ENCODE results near the gene CDK5R2. TPM values are rescaled to one million over a fixed set of nuclear protein-coding genes. Genes with fewer than 3 reads are reported as not detected.

The CDK5R2 gene
- total and polyA plus RNA-seq, 2 donors (not counting 1 experiment from before 2014, with no cell fraction given), result 0.05 to 0.17 TPM

DNA sequence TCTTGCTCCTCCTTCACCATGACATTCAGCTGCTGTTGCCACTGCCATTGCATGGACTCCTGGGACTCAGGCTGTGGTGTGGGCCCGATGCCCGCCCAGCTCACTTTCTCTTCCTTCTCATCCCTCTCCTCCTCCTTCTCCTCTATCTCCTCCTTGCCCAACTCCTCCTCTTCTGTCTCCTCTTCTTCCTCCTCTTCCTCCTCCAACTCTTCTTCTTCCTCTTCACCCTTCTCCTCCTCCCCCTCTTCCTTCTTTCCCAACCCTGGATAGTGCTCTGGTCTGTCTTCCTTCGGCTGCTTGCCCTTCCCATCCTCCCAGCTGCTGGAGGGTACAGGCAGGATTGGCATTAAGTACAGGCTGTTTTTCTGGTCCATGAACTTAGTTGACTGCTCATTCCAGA lies 44.5 kb downstream of the CDK5R2 start:
- H2AFZ ChIP-seq (ENCODE audit: low read length), result no peak overlapping the region
- no peaks in the 10 kb centered on the region for H3K36me3 ChIP-seq (ENCODE audit: control insufficient read depth, insufficient read depth, low read length)
- H4K20me1 ChIP-seq (ENCODE audit: control insufficient read depth, extremely low read depth, insufficient read depth, low read length), result no peaks in the 10 kb centered on the region
- H3K4me3 ChIP-seq (replicated peaks in 1 of 4; ENCODE audit: control extremely low read depth in 1 of 4, insufficient read depth in 1 of 4, low read depth in 3 of 4, low read length in 4 of 4), result no peak overlapping the region
- no peaks in the 10 kb centered on the region for H3K79me2 ChIP-seq (ENCODE audit: control insufficient read depth, insufficient read depth, low read length)
- no peaks in the 10 kb centered on the region for H3K9me3 ChIP-seq (ENCODE audit: control insufficient read depth, insufficient read depth, low read depth, low read length)
- DNase-seq (ENCODE audit: low read depth in 2 of 2), result no peak
- no peak overlapping the region for H3K27ac ChIP-seq (ENCODE audit: insufficient read depth, low read length)
- peaks cover 59% of the 10 kb centered on the region for H3K27me3 ChIP-seq (ENCODE audit: control insufficient read depth, insufficient read depth, low read length)
- H3K4me1 ChIP-seq (ENCODE audit: control insufficient read depth, extremely low read depth, insufficient read depth, low read length), result no peaks in the 10 kb centered on the region
- no peak for TF ChIP-seq EZH2 (IDR thresholded peaks at IDR 0.05; ENCODE audit: low read length, missing control alignments)
- TF ChIP-seq, protein P1, sequence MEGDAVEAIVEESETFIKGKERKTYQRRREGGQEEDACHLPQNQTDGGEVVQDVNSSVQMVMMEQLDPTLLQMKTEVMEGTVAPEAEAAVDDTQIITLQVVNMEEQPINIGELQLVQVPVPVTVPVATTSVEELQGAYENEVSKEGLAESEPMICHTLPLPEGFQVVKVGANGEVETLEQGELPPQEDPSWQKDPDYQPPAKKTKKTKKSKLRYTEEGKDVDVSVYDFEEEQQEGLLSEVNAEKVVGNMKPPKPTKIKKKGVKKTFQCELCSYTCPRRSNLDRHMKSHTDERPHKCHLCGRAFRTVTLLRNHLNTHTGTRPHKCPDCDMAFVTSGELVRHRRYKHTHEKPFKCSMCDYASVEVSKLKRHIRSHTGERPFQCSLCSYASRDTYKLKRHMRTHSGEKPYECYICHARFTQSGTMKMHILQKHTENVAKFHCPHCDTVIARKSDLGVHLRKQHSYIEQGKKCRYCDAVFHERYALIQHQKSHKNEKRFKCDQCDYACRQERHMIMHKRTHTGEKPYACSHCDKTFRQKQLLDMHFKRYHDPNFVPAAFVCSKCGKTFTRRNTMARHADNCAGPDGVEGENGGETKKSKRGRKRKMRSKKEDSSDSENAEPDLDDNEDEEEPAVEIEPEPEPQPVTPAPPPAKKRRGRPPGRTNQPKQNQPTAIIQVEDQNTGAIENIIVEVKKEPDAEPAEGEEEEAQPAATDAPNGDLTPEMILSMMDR (conservative IDR thresholded peaks at IDR 0.05 in 1 of 2, IDR thresholded peaks at IDR 0.05 in 1 of 2; ENCODE audit: low read depth in 1 of 2, low read length in 2 of 2), result no peak
- H3K9ac ChIP-seq (ENCODE audit: insufficient read depth, low read length), result no peak overlapping the region
- no peak overlapping the region for H3K4me2 ChIP-seq (ENCODE audit: extremely low read depth, insufficient read depth, low read length)

DNA sequence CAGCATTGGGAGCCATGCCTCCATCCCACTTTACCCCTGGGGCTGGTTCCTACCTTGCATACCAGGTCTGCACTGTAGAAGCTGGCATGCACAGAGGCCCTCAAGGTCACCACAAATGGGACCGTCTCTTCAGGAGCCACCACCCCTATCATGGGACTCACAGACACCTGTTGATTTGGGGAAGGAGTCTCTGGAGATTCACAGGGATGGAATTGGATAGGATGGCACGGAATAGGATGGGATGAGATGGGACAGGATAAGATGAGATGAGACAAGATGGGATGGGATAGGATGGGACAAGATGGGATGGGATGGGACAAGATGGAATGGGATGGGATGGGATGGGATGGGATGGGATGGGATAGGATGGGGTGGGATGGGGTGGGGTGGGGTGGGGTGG lies 49.8 kb downstream of the CDK5R2 start:
- Histone ChIP-seq H3K79me2 (ENCODE audit: control insufficient read depth, insufficient read depth, low read length) (no peaks in the 10 kb centered on the region), H3K9me3 (ENCODE audit: control insufficient read depth, insufficient read depth, low read depth, low read length) (no peaks in the 10 kb centered on the region), H3K4me3 (replicated peaks in 1 of 4; ENCODE audit: control extremely low read depth in 1 of 4, insufficient read depth in 1 of 4, low read depth in 3 of 4, low read length in 4 of 4) (no peak overlapping the region), H4K20me1 (ENCODE audit: control insufficient read depth, extremely low read depth, insufficient read depth, low read length) (no peaks in the 10 kb centered on the region), H3K4me2 (ENCODE audit: extremely low read depth, insufficient read depth, low read length) (no peak overlapping the region), H3K36me3 (ENCODE audit: control insufficient read depth, insufficient read depth, low read length) (no peaks in the 10 kb centered on the region), H3K27ac (ENCODE audit: insufficient read depth, low read length) (no peak overlapping the region), H3K4me1 (ENCODE audit: control insufficient read depth, extremely low read depth, insufficient read depth, low read length) (no peaks in the 10 kb centered on the region), H3K9ac (ENCODE audit: insufficient read depth, low read length) (no peak overlapping the region), H2AFZ (ENCODE audit: low read length) (no peak overlapping the region), H3K27me3 (ENCODE audit: control insufficient read depth, insufficient read depth, low read length) (peaks cover 10% of the 10 kb centered on the region)
- no peak for TF ChIP-seq EZH2 (IDR thresholded peaks at IDR 0.05; ENCODE audit: low read length, missing control alignments)
- TF ChIP-seq, protein P1 (conservative IDR thresholded peaks at IDR 0.05 in 1 of 2, IDR thresholded peaks at IDR 0.05 in 1 of 2; ENCODE audit: low read depth in 1 of 2, low read length in 2 of 2), result no peak
- DNase-seq (ENCODE audit: low read depth in 2 of 2), result no peak

DNA sequence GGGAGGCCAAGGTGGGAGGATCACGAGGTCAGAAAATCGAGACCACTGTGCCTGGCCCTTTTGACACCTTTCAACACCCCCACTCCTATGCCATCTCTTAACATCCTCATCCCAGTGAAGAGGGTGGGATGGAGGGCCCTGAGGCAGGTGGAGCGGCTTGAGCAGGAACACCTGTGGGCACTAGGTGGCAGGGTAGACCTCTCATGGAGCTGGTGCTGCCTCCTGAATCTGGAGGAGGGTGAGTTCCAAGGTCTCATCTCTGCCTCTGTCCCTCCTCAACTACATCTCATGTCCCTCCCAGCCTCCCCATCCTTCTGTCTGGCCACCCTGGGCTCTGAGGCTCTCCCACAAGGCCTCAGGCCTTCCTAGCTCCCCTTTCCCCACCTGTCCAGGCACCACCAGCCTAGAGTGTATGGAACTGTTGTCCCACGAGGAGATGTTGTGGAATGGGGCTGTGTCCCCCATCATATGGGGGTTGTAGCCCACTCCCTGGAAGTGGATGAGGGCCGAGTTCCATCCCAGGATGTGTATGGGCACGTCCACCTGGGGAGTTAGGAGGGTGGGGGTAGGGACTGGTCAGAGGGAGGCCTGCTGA lies 50.8 kb downstream of the CDK5R2 start:
- Histone ChIP-seq H3K79me2 (ENCODE audit: control insufficient read depth, insufficient read depth, low read length) (no peaks in the 10 kb centered on the region), H3K9me3 (ENCODE audit: control insufficient read depth, insufficient read depth, low read depth, low read length) (no peaks in the 10 kb centered on the region), H3K4me1 (ENCODE audit: control insufficient read depth, extremely low read depth, insufficient read depth, low read length) (no peaks in the 10 kb centered on the region), H3K9ac (ENCODE audit: insufficient read depth, low read length) (no peak overlapping the region), H2AFZ (ENCODE audit: low read length) (no peak overlapping the region), H3K4me2 (ENCODE audit: extremely low read depth, insufficient read depth, low read length) (no peak overlapping the region), H3K4me3 (replicated peaks in 1 of 4; ENCODE audit: control extremely low read depth in 1 of 4, insufficient read depth in 1 of 4, low read depth in 3 of 4, low read length in 4 of 4) (no peak overlapping the region), H3K27me3 (ENCODE audit: control insufficient read depth, insufficient read depth, low read length) (peaks cover 5% of the 10 kb centered on the region), H3K36me3 (ENCODE audit: control insufficient read depth, insufficient read depth, low read length) (no peaks in the 10 kb centered on the region), H3K27ac (ENCODE audit: insufficient read depth, low read length) (no peak overlapping the region), H4K20me1 (ENCODE audit: control insufficient read depth, extremely low read depth, insufficient read depth, low read length) (no peaks in the 10 kb centered on the region)
- DNase-seq (ENCODE audit: low read depth in 2 of 2), result no peak
- TF ChIP-seq, protein P1 (conservative IDR thresholded peaks at IDR 0.05 in 1 of 2, IDR thresholded peaks at IDR 0.05 in 1 of 2; ENCODE audit: low read depth in 1 of 2, low read length in 2 of 2), result peak in 1 of 2 donors; percentile 11
- no peak for TF ChIP-seq EZH2 (IDR thresholded peaks at IDR 0.05; ENCODE audit: low read length, missing control alignments)

All from fibroblast of lung (primary cell).